Activated CD8-positive, alpha-beta memory T cell treated with anti-CD3 and anti-CD28 coated beads for 1 hour (primary cell): ENCODE results near the gene FLG2.

ENCODE experiments used
- DNase-seq, 2 donors: peaks; one replicate each; pipeline ENCODE4 v3.0.0-alpha.2; 2020; ENCODE audit warnings: low read depth in 1 of 2; ENCODE audit errors: extremely low read depth in 1 of 2

Gene FLG2

DNA sequence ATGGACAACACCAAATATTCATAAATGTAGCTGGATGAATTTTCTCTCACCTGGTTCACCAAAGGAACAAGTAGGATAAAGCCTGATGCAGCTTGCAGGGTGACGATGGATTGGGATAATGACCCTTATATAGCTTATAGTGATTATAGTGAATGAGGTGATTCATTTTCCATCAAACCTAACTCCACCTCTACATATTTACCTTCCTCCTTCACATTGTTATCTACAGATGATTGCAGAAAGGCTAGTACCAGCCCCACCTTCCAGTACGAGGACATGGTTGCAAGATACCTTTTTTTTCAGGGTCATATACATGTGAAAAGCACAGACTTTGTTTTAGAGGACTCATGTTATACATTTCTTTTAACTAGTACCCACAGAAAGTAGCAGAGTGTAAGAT is at the start of gene FLG2:
Gene FLG2, minus strand, starts transcription at position 101 of the 400 bp plus-strand sequence. CDS start 1,122 bp downstream, outside the sequence.
- no peak for DNase-seq

DNA sequence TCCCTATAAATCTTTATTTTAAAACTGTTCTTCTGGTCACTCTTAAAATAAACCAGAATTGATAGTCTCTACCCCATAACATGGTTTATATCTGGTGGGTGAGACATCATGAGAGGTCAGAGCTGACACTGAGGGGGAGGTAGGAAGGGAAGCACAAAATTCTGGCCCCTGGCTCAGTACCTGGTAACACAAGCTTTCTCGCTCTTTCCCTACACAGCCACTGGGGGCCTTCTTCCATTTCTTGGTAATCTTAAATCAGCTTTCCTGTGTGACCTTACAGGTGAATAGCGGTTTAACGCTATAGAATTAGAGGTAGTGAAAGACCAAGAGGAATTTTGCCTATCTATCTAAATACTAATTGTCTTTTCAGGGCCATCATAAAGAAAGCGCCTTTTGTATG is 48.9 kb upstream of the FLG2 start:
- DNase-seq = no peak

DNA sequence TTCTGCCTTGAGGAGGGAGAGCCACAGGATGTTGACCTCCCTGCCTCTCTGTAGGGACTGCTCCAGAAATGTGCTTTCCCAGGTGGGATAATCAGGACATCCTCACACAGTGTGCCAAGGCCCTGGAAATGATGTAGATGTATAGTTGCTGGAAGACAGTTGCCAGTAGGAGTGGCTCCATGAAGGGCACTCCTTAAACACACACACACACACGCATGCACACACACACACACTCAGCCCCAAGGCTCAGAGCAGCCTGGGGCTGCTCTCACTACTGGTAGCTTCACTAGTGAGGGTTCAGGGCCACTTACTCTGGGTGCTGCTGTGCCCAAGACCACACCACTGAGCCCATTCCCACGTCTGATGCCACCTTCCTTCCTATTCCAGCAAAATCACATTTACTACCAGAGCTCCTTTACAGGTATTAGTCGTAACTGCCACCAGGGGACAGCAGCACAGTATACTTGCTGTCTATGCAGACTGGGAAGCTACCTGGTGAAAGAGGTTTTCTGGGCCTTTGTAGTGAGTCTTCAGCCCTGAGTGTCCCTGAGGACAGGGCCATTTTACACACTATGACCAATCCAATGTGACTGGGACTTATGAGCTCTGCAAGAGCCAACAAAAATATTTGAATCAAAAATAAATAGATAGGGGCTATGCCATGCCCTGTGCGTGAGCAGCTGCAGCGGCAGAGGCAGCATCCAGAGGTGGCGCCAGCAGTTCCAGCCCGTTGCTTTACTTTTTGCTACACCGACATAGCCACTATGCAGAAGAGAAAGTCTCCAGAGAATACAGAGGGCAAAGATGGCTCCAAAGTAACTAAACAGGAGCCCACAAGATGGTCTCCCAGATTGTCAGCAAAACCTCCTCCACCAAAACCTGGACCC is 39.2 kb upstream of the FLG2 start:
- no peak for DNase-seq

DNA sequence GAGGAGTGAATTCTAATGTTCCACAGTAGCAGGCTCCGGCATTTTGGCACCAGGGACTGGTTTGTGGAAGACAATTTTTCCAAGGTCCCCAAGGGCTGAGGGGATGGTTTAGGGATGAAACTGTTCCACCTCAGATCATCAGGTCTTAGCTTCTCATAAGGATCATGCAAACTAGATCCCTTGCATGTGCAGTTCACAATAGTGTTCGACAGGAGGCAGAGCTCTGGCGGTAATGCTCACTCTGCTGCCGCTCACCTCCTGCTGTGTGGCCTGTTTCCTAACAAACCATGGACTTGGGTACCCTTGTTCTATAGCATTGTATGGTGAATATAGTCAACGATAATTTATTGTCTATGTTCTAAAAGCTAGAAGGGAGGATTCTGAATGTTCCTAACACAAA is 37.7 kb upstream of the FLG2 start:
- DNase-seq = no peak

DNA sequence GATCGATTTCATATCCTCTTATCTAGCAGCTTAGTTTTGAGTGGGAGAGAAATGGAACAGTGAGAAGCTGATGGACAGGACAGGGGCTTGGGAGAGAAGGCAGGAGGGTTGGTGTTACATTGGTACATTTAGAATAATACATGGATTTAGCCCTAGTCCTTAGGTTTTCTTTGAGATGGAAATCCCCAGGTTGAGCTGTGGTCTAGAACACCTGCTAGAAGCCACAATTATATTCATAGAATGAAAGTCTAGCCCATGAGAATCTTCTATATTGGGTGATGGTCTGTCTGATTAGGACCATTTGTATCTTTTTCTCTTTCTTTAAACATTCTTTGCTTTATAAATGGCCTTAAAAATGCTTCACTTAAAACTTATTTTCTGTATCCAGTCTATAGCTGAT is 34.3 kb upstream of the FLG2 start:
- DNase-seq = no peak

DNA sequence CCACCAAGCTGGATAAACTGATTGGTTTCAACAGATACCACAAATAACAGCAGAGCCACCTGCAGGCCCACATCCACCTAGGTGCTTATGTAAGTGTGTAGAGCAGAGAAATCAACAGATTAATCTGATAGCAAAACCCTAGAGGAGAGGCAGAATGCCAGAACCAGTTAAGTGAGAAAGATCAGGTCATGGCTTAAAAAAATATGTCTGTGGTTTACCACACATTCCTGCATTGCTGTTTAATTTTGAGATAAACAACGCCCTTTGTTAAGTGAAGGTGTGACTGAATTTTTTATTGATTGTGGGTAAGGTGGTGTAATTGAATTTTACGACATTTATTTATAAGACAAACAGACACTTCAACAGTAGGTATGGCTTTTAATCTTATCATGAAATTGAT is 33.1 kb upstream of the FLG2 start:
- no peak for DNase-seq

DNA sequence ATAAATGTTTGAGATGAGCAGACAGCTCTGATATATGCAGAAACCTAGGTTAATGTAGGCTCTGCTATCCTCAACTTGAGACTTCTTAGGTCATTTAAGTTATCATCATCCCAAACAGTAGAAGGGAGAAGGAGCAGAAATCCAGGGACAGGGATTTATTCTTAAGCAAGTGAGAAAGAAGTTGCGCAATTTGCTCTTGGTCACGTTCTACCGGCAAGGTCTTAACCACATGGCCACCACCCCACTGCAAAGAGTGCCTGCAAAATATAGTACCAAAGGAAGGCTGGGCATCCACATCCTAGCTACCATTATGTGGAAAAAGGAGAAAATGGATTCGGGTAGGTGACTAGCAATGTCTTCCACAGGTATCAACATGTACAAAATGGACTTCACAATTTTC is 29.1 kb upstream of the FLG2 start:
- DNase-seq = no peak

DNA sequence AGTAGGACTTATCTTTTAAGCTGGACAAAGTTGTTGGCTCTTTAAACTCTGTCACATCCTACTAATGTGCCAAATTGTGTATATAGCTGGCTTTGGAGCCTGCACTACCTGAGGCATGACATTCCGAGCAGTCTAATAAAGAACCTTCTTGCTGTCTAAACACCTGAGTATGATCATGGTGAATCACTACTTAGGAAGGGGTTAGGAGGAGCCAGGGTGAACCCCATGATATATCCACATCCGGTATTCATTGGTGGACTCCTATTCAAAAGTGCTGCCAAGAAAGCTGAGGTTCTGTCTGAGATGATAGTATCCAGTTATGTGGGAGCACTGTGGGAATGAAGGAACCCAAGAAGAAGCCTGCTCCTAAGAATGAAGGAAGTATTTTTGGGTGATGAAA is 27.1 kb upstream of the FLG2 start:
- DNase-seq = no peak

DNA sequence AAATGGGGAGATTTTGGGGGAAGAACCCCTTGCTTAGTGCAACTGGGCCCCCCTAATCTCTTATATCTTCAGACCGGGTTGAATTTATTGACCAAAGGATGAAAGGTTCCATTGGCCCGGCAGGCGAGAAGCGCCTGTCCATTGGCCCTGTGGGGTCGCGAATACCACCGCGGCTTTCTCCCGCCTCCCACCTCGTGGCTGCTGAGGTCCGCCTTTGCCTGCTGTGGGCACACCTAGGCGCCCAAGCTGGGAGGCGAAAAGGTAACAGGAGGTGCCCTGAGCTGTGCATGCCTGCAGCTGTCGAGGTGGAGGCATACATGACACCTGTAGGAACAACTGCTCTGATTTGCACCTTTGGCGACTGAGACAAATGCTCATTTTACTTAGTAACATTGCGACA is 21.1 kb upstream of the FLG2 start:
- no peak for DNase-seq

DNA sequence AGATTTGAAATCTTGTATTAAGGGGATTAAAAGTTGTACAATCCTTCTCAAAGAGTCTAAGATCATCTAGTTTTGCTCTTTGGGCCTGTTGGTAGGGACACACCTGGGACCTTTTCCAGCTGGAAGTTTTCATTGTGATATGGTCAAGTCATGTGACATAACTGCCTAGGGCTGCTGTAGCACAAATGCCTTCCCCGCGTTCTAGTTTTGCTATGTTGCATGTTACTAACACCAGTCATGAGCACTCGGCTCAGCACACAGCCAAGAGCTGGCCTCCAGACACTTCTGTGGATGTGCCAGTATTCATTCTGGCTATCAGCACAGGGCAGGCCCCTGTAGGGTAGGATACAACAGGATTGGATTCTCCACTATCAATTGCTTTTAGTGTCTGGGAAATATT is 14.6 kb upstream of the FLG2 start:
- no peak for DNase-seq

DNA sequence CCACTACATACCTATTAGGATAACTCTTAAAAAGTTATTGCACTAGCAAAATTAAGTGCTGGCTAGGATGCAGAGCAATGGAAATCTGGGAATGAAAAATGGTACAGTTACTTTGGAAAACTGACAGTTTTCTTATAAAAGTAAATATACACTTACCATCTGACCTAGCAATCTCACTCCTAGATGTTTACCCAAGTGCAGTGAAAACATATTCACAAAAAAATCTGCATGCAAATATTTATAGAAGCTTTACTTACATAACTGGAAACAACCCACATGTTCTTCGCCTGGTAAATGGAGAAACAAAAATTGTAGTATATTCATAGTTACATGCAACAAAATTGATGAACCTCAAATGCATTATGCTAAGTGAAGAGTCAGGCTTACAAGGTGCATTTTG is 12.9 kb upstream of the FLG2 start:
- DNase-seq = no peak

DNA sequence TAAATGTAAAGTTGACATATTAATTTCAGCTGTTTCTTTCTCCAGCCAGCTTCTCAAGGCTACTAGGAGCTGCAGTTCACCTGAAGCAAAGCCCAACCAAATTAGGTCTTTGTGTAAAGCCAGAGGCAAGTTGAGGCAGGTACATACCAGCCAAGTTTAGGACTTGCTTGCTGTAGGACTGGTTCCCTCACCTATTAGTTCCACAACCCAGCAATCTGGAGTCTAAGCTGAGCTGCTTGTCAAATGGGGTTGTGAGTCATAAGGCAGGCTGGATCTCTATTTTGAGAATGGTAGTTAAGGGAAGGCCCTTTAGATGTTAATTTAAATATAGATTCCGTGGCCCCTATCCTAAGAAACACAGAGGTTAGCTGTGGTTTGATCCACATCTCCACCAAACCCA is 7.6 kb upstream of the FLG2 start:
- DNase-seq = no peak

DNA sequence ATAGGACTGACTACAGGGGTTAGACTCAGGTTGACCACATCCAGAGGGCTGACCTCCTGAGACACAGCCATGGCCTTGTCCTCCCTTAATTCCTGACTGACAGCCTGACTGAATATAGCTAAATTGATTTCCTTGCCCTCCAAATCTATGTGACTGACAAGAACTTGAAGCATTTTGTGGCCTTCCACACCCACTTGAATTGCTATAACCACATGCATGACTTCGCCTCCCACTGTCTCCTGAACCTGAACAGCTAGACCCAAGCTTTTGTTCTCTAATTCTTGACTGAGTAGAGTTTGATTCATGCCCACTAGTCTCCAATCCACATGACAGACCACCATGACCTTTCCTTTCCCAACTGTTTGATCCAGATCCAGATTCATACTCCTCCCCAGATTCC is 3.1 kb downstream of the FLG2 start:
- no peak for DNase-seq

DNA sequence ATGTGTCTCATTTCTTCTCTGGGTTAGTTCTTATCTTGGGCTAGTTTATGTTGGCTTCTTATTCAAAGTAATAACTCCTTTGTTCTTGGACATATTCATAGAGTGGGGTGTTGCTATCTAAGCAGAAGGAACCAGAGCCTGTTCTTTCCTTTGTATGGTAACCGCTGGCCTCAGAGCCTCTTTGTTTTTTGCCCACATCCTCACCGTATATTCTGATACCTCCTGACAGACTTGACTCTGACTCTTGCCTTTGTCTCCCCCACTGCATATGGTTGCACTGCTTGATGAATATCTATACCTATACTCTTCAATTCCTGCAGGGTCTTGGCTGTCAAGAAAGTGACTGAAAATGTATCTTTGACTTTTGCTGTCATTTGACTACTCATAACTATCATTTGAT is 10.2 kb downstream of the FLG2 start:
- DNase-seq = no peak

DNA sequence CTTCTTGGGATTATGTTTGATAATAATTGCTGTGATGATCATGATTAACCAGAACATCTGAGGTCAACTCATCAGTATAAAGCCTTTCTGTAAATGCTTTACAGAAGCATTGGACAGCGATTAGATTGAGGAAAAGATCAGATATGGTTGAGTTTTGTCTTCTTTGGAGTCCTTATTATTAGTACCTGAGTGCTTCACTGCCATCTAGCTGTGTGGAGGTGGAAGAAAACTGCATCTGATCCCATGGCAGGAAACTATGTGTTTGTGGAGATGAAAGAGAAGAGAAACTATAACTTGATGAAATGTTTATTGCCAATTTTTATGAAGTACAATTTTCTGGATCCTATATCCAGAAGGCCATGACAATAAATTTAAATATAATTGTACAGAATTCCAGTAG is 11.4 kb downstream of the FLG2 start:
- no peak for DNase-seq

DNA sequence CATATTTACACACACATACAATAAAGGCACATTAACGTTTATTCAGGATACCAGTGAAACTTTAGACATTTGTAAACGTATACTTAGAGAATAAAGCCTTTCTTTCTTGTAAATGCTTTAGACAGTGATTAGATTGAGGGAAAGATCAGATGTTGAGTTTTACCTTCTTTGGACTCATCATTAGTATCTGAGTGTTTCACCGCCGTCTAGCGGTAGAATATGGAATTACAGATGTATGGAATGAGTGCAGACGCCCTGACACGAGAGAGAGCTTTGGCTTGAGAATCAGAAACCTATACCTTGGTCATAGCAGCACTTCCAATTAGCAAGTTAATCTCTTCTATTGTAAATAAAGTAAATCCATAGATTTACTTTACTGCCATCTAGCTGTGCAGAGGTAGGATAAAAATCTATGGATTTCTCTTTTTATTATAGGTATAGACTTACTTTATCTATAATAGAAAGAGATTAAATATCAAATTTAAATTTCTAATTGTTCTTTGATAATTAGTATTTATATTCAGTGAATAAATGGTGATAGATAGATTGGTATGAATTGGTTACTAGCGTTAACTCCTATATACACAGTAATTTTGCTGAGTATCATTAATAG is 12.6 kb downstream of the FLG2 start:
- DNase-seq = no peak

DNA sequence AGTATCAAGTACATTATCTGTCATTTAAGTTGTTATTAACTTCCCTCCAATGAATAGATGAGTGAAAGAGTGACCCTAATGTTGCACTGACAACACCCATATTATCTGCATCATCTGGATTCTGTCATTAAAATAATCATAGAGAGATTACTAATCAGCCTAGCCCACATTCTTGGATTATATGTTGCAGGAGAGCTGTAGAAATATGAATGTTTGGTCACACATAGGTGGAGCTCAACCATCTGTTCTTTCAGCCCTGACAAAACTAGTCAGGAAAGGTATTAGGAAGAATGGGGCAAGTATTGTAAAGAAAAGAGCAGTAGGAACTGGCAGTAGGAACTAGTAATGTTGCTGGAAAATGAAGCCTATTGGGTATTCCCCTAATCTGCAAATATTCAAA is 15.4 kb downstream of the FLG2 start:
- DNase-seq = no peak

DNA sequence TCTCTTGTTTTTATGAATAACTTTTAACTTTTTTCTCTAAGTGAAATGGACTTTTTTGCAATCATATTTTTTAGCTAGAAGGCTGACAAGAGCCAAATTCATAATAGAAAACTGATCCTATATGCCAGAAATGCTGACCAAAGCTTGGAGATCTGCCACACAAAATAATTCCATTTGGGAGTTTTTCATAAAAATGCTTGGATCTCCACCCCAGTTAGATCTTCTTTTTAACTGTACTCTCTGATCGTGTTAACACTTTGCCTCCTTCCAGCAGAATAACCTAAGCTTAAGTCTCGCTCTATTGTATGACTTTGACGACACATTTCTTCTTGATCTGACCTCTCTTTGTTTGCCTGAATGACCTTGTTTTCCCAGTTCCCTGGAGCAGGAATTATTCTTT is 16.8 kb downstream of the FLG2 start:
- DNase-seq = no peak

DNA sequence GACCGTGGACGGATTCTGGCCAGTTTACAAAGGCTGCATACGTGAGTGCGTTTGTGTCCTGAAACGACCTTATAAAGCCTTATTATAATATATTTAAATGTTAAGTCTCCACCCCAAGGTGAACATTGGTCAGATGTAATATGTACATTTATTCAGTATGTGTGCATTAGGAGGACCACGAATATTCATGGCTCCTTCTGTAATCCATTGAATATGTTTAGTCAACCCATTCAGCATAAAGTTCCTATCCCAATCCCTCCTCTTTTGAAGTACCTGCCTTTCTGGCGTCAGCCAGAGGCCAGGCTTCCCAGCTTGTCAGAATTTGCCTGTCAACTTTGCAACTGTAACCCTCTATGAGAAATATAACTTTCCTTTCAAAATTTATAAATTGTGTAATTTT is 24.4 kb downstream of the FLG2 start:
- no peak for DNase-seq

DNA sequence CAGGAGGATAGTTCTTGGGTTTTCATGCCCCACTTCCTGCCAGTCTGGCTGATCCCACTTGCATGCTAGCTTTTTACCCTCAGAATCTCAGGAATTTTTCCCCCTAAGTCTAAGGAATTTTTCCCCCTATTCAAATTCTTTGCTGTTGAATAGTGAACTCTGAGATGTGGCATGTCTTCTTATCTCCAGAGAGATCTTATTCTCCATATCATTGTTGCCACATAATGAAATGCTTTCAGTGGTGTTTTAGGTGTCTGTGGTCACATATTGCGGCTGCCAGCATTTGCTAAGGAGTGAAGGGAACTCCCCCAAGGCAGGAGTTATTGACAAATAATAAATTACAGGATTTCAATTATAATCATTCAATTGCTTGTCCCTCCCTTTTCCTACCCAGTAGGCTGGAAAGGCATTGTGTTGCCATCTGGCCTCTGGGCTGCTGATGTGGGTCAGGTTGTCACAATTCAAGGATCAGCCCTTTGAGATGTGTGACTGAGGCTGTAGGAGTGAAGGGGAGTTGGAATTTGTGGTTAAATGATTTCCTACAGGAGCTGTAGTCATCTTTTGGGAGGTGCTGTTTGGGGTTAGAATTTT is 30.9 kb downstream of the FLG2 start:
- no peak for DNase-seq

DNA sequence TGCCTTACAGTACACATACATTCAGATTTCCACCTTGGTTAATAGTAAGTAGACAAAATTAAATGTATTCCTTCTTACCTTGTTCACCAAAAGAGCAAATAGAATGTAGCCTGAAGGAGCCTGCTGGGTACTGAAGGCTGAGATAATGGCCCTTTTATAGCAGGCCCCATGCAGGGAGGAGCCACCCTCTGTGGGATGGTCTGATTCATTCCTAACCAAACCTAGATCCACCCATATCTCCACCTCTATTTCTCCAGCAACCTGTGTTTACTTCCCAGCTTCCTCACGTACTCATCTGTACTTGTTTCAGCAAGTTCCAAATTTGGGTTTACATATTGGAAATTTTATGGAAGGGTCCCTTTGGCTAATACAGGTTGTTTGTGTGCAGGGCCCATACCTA is 34.7 kb downstream of the FLG2 start, which contains the start of gene FLG:
Gene FLG, minus strand, starts transcription at position 129 of the 400 bp plus-strand sequence. CDS start 9,783 bp downstream, outside the sequence.
- no peak for DNase-seq

DNA sequence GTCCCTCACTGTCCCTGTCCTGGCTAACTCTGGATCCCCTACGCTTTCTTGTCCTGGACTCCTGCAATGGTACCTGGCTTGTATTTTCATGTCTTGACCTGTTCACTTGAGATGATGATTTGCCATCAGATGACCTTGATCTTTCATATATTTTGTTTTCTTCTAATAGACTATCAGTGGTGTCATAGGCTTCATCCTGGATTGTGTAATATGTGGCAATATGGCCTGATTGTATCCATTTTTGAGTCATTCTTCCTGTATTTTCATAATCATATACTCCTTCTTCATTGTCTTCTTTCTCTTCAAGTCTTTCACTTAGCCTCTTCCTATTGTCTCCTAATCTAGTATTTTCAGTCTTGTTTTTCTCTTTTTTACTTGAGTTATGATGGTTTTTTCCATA is 45.8 kb downstream of the FLG2 start:
- no peak for DNase-seq
